AG08396 (cell line): Measurements from ENCODE around the gene GLI3.
A peak's percentile ranks its signal among the peaks of the same experiment; 100 is the strongest.

Experiments
- DNase-seq: peaks from one replicate; pipeline ENCODE4 v3.0.0; 2012; ENCODE audit warnings: low spot score, mixed read lengths

GLI3 gene

GRCh38 chr7:41999736-42000283 lies 237.2 kb downstream of the GLI3 start:
- no peak for DNase-seq

- DNase-seq, result no peak
Measured at GRCh38 chr7:41998041-41998440, 239.0 kb downstream of the GLI3 start.

GRCh38 chr7:41997151-41997550 lies 239.9 kb downstream of the GLI3 start:
- DNase-seq, result no peak

DNA sequence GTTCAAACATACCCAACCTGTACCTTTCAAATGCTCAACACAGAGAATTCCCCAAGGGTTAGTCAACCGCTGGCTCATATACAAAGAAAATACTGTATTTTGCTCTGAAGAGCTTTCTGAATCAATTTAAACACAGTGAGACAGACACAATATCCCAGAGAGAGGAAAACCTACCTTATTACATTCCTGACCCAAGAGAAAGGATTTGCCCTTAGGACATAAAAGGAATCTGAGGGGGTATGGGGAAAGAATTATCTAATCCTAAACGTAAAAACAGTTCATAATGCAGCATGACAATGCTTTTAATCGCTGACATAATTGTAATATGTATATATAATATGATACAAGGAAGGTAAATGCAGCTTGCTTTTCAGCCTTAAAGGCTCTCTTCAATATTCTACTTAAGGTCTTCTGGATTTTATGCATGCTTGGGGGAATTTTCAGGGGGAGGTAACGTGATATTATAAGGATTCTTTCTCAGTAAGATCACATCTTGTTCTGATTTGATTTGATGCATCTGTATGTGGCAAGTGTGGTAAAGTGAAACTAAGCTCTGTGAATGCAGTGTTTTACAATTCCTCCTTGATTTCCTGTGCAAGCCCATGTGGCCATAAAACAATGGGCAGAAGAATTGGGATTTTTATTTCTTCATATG lies 240.5 kb downstream of the GLI3 start:
- no peak for DNase-seq

DNA sequence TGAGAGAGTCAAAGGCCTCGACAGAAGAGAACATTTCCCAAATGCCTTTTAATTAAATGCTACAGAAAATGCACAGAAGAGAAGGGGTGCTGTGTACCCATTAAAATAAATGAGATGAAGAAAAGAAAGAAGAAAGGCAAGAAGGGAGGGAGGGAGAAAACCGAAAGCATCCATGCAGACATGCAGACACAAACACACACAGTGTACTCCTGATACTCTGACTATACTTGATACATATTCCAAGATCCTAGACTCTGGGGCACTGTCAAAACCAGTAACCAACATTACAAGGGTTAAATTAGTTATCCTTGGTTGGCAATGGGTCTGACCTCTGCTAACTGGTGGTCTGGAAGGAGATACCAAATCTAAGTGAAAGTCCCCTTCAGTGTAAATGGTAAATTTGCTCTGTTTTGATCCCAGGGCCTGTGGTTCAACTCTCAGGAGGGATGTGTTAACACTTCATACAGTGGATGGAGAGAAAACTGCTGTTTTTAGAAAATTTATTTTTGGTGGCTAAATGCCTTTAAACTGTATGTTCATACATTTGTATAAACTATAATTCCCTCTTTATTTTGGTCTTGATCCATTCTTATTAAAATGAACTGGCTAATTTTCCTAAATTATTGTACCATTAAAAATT lies 241.3 kb downstream of the GLI3 start:
- no peak for DNase-seq

GRCh38 chr7:41994746-41995110 lies 242.3 kb downstream of the GLI3 start:
- no peak for DNase-seq

GRCh38 chr7:41994036-41994745 lies 242.8 kb downstream of the GLI3 start:
- no peak for DNase-seq

DNA sequence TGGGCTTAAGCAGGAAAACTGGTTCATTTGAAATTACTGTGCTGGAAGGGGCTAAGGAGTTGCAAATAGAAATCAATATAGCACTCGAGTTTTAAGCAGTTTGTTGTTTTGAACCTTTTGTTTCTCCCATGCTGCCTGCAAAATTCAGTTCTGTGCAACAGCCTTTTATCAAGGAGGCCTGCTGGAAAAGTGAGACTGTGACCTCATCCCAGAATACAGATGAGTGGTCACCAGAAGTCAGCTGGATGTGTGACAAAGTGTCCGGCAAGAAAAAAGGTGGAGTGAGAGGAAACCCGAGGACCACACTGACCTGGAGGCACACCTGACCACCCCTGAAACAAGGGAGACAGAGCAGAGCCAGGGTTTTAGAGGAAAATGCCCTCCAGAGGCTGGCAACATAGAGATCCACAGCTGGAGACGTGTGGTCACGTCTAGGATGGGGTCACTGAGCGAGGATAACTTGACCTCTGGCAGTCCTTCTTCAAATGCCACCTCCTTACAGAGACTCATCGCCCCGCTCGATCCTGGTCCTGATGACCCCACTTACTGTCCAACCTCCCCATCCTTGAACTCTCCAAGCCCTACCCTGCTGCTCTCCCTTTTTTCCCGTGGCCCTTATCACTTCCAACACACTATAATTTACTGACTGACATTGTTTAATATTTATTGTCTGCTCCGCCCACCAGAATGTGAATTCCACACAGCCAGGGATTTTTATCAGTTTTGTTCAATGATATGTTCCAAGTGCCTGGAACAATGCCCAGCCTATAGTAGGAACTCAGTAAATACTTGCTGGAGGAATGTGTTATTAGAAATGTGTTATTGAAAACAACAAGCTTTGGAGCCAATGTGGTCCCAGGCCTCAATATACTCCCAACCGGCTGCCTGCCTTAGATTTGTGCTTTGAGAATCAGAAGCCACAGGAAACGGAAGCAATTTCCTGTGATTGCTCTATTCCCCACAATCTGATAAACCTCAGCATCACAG lies 243.8 kb downstream of the GLI3 start:
- no peak for DNase-seq

DNA sequence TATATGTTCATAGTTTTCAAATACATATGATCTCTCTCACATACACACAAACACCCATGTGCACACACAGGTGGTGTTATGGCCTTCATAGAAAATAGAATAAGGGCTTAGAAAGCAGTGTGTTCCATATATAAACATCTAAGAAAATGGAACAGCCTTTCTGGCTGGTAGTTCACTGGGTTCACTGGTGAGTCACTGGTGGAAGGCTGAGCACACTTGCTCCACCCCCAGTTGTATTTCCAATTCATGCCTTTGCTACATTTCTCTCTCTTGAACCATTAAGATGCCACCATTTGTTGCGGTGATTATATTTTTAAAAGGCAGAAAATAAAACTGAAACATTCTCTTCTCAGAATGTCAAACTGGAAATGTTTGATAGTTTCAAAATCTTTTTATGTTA lies 252.1 kb downstream of the GLI3 start:
- peak; percentile 70 for DNase-seq

DNA sequence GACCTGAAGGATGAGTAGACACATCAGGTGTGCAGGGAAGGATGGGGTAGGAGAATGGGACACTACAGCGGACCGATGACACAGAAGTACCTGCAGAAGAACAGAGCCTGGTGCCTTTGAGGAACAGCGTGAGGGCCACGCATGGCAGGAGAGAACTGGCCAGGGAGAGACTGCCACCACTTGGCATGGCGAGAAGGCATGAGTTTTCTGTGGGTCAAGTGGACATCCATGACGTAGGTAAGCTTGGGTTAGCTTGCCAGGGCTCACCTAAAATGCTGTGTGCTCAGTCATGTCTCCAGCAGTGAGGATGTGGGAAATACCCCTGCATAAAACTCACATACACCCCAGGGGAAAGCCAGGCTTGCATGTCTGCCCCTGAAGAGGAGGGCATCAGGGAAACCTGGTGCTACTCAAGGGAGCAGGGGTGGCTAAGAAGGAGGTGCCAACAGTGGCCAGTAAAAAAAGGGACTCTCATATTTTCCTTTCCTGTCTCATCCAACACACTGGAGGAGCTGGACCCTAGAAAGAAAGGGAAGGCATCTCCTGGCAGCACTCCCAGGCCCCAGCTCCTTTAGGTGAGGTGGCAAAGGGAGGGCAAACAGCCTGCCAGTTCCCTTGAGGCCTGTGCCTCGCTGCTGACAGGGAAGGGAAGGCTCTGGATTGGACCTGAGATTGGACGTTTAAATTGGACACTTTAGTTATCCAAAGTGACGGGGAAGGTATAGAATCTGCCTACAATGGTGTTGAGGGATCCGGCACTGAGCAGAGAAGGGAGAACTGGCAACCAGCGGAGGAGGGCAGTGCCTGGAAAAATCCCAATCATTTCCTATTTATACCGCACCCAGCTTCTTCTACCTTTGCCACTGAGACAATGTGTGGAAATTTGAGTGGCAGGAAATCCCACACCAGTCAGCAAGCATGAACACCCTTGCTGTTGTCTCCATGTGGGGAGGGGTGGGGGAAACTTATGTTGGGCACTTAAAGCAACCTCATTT lies 255.7 kb downstream of the GLI3 start:
- no peak for DNase-seq

DNA sequence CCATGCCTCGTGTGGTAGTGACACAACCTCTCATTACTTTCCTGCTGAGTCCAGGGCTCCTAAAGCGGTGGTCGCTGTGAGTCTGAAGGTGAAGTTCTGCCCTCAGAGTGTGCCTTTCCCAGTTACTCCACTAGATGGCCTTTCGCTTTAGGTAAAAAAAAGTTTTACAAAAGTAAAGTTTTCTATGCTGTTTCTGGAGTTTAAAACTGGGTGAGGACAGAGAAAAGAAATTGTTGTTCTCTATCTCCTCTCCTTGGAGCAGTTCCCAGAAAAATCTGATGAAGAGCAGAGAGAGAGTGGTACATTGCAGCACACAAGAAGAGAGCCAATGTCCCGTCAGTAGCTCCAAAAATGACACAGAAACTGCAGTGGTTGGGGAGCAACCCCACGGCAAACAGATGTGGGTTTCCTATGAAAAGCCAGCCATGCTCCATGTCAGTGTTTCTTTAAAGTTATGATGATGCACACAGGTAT lies 257.1 kb downstream of the GLI3 start:
- DNase-seq, result peak; percentile 40

- no peak for DNase-seq
Measured at GRCh38 chr7:41978858-41979257, 258.2 kb downstream of the GLI3 start.

- no peak for DNase-seq
Measured at GRCh38 chr7:41977661-41978060, 259.3 kb downstream of the GLI3 start.

DNA sequence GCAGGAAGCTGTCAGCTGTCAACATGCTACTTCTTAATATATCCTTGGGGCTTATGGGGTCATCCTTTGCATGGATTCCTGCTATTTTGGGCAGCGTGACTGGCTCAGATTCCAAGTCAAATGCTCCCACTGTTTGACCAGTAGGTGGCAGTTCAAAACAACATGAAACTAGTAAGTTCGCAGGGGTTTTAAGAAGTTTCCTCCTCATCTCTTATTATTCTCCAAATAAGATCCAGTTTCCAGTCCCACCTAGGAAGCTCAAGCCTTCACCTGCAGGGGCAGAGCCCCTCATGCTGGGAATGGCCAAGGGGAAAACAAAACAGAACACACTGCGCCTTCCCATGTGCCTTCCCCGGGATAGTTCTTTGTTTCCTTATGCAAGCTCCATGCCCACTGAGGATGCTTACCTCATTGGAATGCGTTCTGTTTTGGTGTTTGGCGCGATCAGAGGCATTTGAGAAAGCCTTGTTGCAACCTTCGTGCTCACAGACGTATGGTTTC lies 259.8 kb downstream of the GLI3 start:
- DNase-seq, result peak; percentile 48

GRCh38 chr7:41976411-41976810 lies 260.6 kb downstream of the GLI3 start:
- no peak for DNase-seq

DNA sequence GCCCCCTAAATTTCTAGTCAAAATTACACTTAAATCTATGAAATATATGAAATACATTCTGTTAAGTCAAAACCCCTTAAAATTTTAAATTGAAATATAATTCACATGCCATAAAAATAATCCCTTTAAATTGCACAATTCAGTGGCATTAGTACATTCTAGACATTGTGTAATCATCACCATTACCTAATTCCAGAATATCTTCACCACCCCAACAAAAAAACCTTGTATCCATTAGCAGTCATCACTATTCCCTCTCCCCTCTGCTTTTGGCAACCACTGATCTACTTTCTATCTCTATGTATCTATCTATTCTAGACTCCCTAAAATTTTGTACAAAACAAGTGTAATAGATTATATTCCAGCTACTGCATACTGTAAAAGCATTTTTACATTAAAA lies 261.2 kb downstream of the GLI3 start:
- DNase-seq, result no peak

DNA sequence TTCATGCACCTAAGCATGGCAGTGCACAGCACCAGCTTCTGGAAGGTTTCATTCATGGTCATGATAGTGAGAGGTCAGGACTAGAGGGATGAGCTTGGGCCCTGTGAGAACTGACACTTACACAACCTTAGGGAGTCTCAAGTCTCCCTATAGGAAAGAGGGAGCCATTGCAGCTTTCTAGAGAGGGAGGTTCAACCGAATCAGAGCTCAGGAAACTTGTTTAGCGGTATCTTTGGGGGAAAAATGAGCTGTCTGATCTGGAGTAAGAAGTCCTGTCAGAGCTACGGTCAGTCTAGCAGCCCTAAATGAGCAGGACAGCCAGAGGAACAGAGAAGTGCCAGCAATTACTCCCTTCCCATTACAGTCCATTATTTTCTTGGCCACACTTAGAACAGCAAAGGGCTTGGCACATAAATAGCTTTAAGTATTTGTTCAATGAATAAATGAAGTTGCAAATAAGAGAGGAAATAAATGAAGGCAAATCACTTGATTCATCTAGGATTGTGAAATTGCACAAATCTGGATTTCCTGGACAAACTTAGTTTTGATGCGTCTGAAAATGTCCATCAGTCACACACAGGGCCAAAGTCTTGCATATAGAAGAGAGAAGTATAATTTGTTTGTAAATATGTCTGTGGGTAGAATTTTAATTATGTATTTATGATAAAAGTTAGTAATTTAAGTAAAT lies 262.0 kb downstream of the GLI3 start:
- DNase-seq, result no peak

GRCh38 chr7:41973202-41973730 lies 263.7 kb downstream of the GLI3 start:
- DNase-seq, result no peak

DNA sequence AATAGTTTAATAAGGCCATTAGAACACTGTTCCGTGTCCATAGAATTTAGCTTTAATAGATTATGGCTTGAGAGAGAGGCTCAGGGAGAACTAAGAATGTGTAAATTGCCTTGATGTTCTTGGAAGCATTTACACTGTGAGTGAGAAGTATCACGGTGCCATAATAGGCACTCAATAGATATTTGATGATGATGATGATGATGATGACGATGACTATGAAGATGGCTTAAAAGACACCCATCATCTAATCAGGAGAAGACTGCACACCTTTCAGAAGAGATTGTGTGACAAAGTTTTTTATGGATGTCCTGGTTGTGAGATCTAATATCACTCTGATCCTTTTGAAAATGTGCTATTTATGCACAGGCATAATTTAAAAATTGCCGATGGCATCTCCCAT lies 264.2 kb downstream of the GLI3 start:
- DNase-seq, result no peak
